Ishikawa (cell line): ENCODE data around the gene ARHGAP26.

Experiments used
- CEBPB ChIP-seq: IDR thresholded peaks from 2 replicates; pipeline ENCODE4 v1.6.1; 2012
- CREB1 ChIP-seq: IDR thresholded peaks from 2 replicates; pipeline ENCODE4 v1.6.1; 2012; ENCODE audit warnings: low read depth
- EGR1 ChIP-seq: IDR thresholded peaks from 2 replicates; pipeline ENCODE4 v1.6.1; 2012
- EP300 ChIP-seq: IDR thresholded peaks from 2 replicates; pipeline ENCODE4 v1.6.1; 2012; ENCODE audit warnings: borderline replicate concordance
- FOXM1 ChIP-seq: IDR thresholded peaks from 2 replicates; pipeline ENCODE4 v1.6.1; 2012; ENCODE audit warnings: low read depth, borderline replicate concordance
- MAX ChIP-seq: IDR thresholded peaks from 2 replicates; pipeline ENCODE4 v1.6.1; 2012
- NFIC ChIP-seq: IDR thresholded peaks from 2 replicates; pipeline ENCODE4 v1.6.1; 2012
- RAD21 ChIP-seq: IDR thresholded peaks from 2 replicates; pipeline ENCODE4 v1.6.1; 2012; ENCODE audit warnings: low read depth
- REST ChIP-seq: IDR thresholded peaks from 2 replicates; pipeline ENCODE4 v1.6.1; 2012; ENCODE audit warnings: low read depth, mild to moderate bottlenecking
- TAF1 ChIP-seq: IDR thresholded peaks from 2 replicates; pipeline ENCODE4 v1.6.1; 2012; ENCODE audit warnings: low read depth, mild to moderate bottlenecking
- TCF12 ChIP-seq: IDR thresholded peaks from 2 replicates; pipeline ENCODE4 v1.6.1; 2012; ENCODE audit warnings: low read depth
- TEAD4 ChIP-seq: IDR thresholded peaks from 2 replicates; pipeline ENCODE4 v1.6.1; 2012
- USF1 ChIP-seq: IDR thresholded peaks from 2 replicates; pipeline ENCODE4 v1.6.1; 2012
- YY1 ChIP-seq: IDR thresholded peaks from 2 replicates; pipeline ENCODE4 v1.6.1; 2012; ENCODE audit warnings: low read depth
- ZBTB7A ChIP-seq: IDR thresholded peaks from 2 replicates; pipeline ENCODE4 v1.6.1; 2012; ENCODE audit warnings: low read depth

Gene ARHGAP26

GRCh38 chr5:143041972-143042770 lies 272.0 kb downstream of the ARHGAP26 start:
- TF ChIP-seq USF1 (no peak), EGR1 (no peak), TAF1 (no peak), REST (no peak), NFIC (no peak), TCF12 (no peak), RAD21 (no peak), TEAD4 (no peak), CEBPB (no peak), MAX (no peak), EP300 (no peak), YY1 (no peak)

GRCh38 chr5:143044265-143044664 lies 274.1 kb downstream of the ARHGAP26 start:
- TF ChIP-seq RAD21, result no peak
- TF ChIP-seq CREB1, result no peak
- no peak for TF ChIP-seq EGR1
- TF ChIP-seq FOXM1, result no peak
- TF ChIP-seq TEAD4, result no peak
- no peak for TF ChIP-seq YY1
- TF ChIP-seq TCF12, result no peak
- TF ChIP-seq REST, result no peak
- no peak for TF ChIP-seq NFIC
- TF ChIP-seq TAF1, result no peak

- no peak for TF ChIP-seq TCF12
- TF ChIP-seq NFIC, result no peak
- no peak for TF ChIP-seq YY1
- no peak for TF ChIP-seq EP300
Observed at GRCh38 chr5:143045062-143045461, 274.9 kb downstream of the ARHGAP26 start.

- TF ChIP-seq TEAD4 (no peak), ZBTB7A (no peak), TAF1 (no peak), MAX (no peak), REST (no peak), USF1 (no peak), YY1 (no peak), TCF12 (no peak), EP300 (no peak), CREB1 (no peak)
Observed at GRCh38 chr5:143046314-143046713, 276.1 kb downstream of the ARHGAP26 start.

- TF ChIP-seq EGR1 (no peak), TAF1 (no peak), TCF12 (no peak)
Observed at GRCh38 chr5:143047091-143047490, 276.9 kb downstream of the ARHGAP26 start.
